ENCODE measurements around the gene ANO10. TPM values are rescaled to one million over a fixed set of nuclear protein-coding genes. Genes with fewer than 3 reads are reported as not detected.

Gene ANO10
- total RNA-seq, 4 donors from 2014 or later = 26.7 to 33.9 (median 28.7) TPM

GRCh38 chr3:43632269-43632733, 10.5 kb upstream of the ANO10 start:
- no peaks in the 10 kb centered on the region for H3K27me3 ChIP-seq
- intact Hi-C loops (cut with DNase I) = no loop called here
- TF ChIP-seq CTCF (IDR thresholded peaks at IDR 0.05) = no peak
- no peak for TF ChIP-seq POLR2A (IDR thresholded peaks at IDR 0.05)
- no peak overlapping the region for H3K4me3 ChIP-seq (replicated peaks in 1 of 3)
- H3K4me1 ChIP-seq = no peaks in the 10 kb centered on the region
- no peaks in the 10 kb centered on the region for H3K9me3 ChIP-seq
- H3K27ac ChIP-seq = no peak overlapping the region
- H3K36me3 ChIP-seq = no peaks in the 10 kb centered on the region
- WGBS, 2 donors = 88 to 89% methylated on average over 2 of the region's 2 CpGs
- DNase-seq = no peak

GRCh38 chr3:43629741-43630140, 7.9 kb upstream of the ANO10 start:
- Histone ChIP-seq H3K36me3 (no peaks in the 10 kb centered on the region), H3K4me3 (replicated peaks in 1 of 3) (no peak overlapping the region), H3K9me3 (no peaks in the 10 kb centered on the region), H3K27me3 (no peaks in the 10 kb centered on the region), H3K27ac (no peak overlapping the region), H3K4me1 (no peaks in the 10 kb centered on the region)
- no peak for TF ChIP-seq POLR2A (IDR thresholded peaks at IDR 0.05)
- no peak for TF ChIP-seq CTCF (IDR thresholded peaks at IDR 0.05)
- no peak for DNase-seq
- intact Hi-C loops (cut with DNase I) = loop anchor here (10.0 kb wide), 1 partner anchor 55 kb away; no protein-coding TSS in a partner anchor
- 95 to 98% methylated on average over 1 of the region's 1 CpG for WGBS, 2 donors

- no peaks in the 10 kb centered on the region for H3K36me3 ChIP-seq
- no peak overlapping the region for H3K27ac ChIP-seq
- DNase-seq = no peak
- no peaks in the 10 kb centered on the region for H3K27me3 ChIP-seq
- no peaks in the 10 kb centered on the region for H3K9me3 ChIP-seq
- intact Hi-C loops (cut with DNase I) = loop anchor here (10.0 kb wide), 1 partner anchor 56 kb away; no protein-coding TSS in a partner anchor
- H3K4me3 ChIP-seq (replicated peaks in 1 of 3) = no peak overlapping the region
- no peak for TF ChIP-seq CTCF (IDR thresholded peaks at IDR 0.05)
- TF ChIP-seq POLR2A (IDR thresholded peaks at IDR 0.05) = no peak
- no peaks in the 10 kb centered on the region for H3K4me1 ChIP-seq
These were observed 7.4 kb upstream of the ANO10 start for GRCh38 chr3:43629257-43629656.

- intact Hi-C loops (cut with DNase I) = loop anchor here (10.0 kb wide), 1 partner anchor 57 kb away; no protein-coding TSS in a partner anchor
- Histone ChIP-seq H3K4me3 (replicated peaks in 1 of 3) (no peak overlapping the region), H3K36me3 (no peaks in the 10 kb centered on the region), H3K27me3 (no peaks in the 10 kb centered on the region), H3K4me1 (peaks cover 4 to 5% of the 10 kb centered on the region in 2 donors), H3K27ac (no peak overlapping the region), H3K9me3 (no peaks in the 10 kb centered on the region)
- TF ChIP-seq CTCF (IDR thresholded peaks at IDR 0.05) (no peak), POLR2A (IDR thresholded peaks at IDR 0.05) (no peak)
- 84 to 91% methylated on average over 2 of the region's 2 CpGs for WGBS, 2 donors
- no peak for DNase-seq
These were observed 5.5 kb upstream of the ANO10 start for GRCh38 chr3:43627360-43627759.

GRCh38 chr3:43624619-43625305, 3.0 kb upstream of the ANO10 start:
- 93 to 96% methylated on average over 6 of the region's 6 CpGs for WGBS, 2 donors
- H3K4me3 ChIP-seq (replicated peaks in 1 of 3) = no peak overlapping the region
- H3K27ac ChIP-seq = no peak overlapping the region
- DNase-seq = no peak
- no peaks in the 10 kb centered on the region for H3K36me3 ChIP-seq
- peaks cover 4 to 11% of the 10 kb centered on the region in 2 donors for H3K4me1 ChIP-seq
- H3K9me3 ChIP-seq = no peaks in the 10 kb centered on the region
- H3K27me3 ChIP-seq = no peaks in the 10 kb centered on the region
- TF ChIP-seq POLR2A (IDR thresholded peaks at IDR 0.05) (no peak), CTCF (IDR thresholded peaks at IDR 0.05) (no peak)
- intact Hi-C loops (cut with DNase I) = loop anchor here (10.0 kb wide), 1 partner anchor 60 kb away; no protein-coding TSS in a partner anchor

All from thyroid gland (tissue), 4 donors.